Lower leg skin (tissue), 3 donors: ENCODE measurements around the gene WFS1.

Experiments used
- CTCF ChIP-seq, 3 donors: fragments of 450-650 bp; IDR thresholded peaks; one replicate each; pipeline ENCODE4 v1.5.1; 2016; ENCODE audit warnings: antibody characterized with exemption in 3 of 3, mild to moderate bottlenecking in 3 of 3, moderate library complexity in 2 of 3
- POLR2A ChIP-seq, 2 donors: fragments of 450-650 bp; IDR thresholded peaks; one replicate each; pipeline ENCODE4 v1.6.1; 2016 to 2017; ENCODE audit warnings: antibody characterized with exemption in 2 of 2, mild to moderate bottlenecking in 1 of 2, moderate library complexity in 1 of 2

DNA sequence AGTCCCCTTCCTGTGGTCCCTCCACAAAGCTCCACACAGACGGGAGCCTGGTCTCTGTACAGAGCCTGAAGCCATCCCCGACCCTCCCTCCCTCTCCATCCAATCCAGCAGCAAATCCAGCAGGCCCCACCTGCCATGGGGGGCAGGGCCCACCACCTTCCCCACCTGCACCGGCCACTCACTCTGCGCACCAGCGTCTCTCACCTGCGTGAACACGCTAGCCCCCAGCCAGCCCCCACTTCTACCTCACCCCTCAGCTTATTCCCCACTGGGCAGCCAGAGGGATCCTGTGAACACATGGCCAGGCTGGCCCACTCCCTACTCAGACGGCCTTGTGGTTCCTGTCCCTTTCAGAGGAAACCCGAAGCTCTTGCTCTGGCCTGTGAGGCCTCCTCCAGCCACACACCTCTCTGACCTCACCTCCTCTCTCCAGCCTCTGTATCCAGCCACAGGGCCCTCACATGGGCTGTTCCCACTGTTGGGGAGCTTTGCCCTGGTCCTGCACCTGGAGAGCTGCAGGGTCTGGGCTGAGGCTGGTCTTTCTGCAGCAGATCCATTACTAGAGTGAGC lies 70.9 kb downstream of the WFS1 start:
- no peak for TF ChIP-seq CTCF (IDR thresholded peaks at IDR 0.05)
- TF ChIP-seq POLR2A (IDR thresholded peaks at IDR 0.05): no peak
